GM23338 (cell line): Measurements from ENCODE around the gene SSR4. TPM values are rescaled to one million over a fixed set of nuclear protein-coding genes. Genes with fewer than 3 reads are reported as not detected.
A peak's percentile ranks its signal among the peaks of the same experiment; 100 is the strongest.

Experiments used
- ATAC-seq: fragments of 200-7000 bp; cut with Tn5 transposase; 3 replicates; pipeline ENCODE4 v1.9.1; 2020
- DNase-seq: peaks from one replicate; pipeline ENCODE4 v3.0.0-alpha.2; 2015; ENCODE audit warnings: low spot score
- H2AFZ ChIP-seq: fragments of 200-600 bp; sonication (generic); 2 replicates; pipeline ENCODE4 v1.8.0; 2016; ENCODE audit warnings: antibody characterized with exemption, mild to moderate bottlenecking, moderate library complexity
- H3F3A ChIP-seq: fragments of 200-600 bp; sonication (generic); replicated peaks from 2 replicates; pipeline ENCODE4 v1.8.0; 2017; ENCODE audit warnings: antibody characterized with exemption, mixed run types, low read depth
- H3K27ac ChIP-seq: fragments of 200-600 bp; sonication (generic); 2 replicates; pipeline ENCODE4 v1.6.1; 2016; ENCODE audit warnings: low read depth
- H3K27me3 ChIP-seq: fragments of 200-600 bp; sonication (generic); 2 replicates; pipeline ENCODE4 v1.8.0; 2016; ENCODE audit warnings: mild to moderate bottlenecking, mixed run types, moderate library complexity; ENCODE audit not compliant: insufficient read depth
- H3K36me3 ChIP-seq: fragments of 200-600 bp; sonication (generic); 2 replicates; pipeline ENCODE4 v1.8.0; 2016; ENCODE audit warnings: mild to moderate bottlenecking; ENCODE audit not compliant: insufficient read depth
- H3K4me1 ChIP-seq: fragments of 200-600 bp; sonication (generic); 2 replicates; pipeline ENCODE4 v1.8.0; 2016; ENCODE audit warnings: mild to moderate bottlenecking, moderate library complexity; ENCODE audit not compliant: insufficient read depth
- H3K4me2 ChIP-seq: fragments of 200-600 bp; sonication (generic); 2 replicates; pipeline ENCODE4 v1.7.1; 2017; ENCODE audit warnings: mixed run types
- H3K4me3 ChIP-seq: fragments of 200-600 bp; sonication (generic); 2 replicates; pipeline ENCODE4 v1.6.1; 2016; ENCODE audit warnings: mixed run types
- H3K79me2 ChIP-seq: fragments of 200-600 bp; sonication (generic); replicated peaks from 2 replicates; pipeline ENCODE4 v1.8.0; 2017; ENCODE audit warnings: mild to moderate bottlenecking; ENCODE audit not compliant: insufficient read depth
- H3K9me2 ChIP-seq: fragments of 200-600 bp; sonication (generic); 2 replicates; pipeline ENCODE4 v1.8.0; 2017; ENCODE audit not compliant: insufficient read depth
- H4K20me1 ChIP-seq: fragments of 200-600 bp; sonication (generic); replicated peaks from 2 replicates; pipeline ENCODE4 v1.8.0; 2017; ENCODE audit warnings: mild to moderate bottlenecking; ENCODE audit not compliant: insufficient read depth
- H3K27ac Mint-ChIP-seq: 2 replicates; pipeline ENCODE4 v1.8.0; 2020; ENCODE audit warnings: inconsistent platforms, mild to moderate bottlenecking, moderate library complexity, mixed read lengths
- H3K27me3 Mint-ChIP-seq: 3 replicates; pipeline ENCODE4 v1.8.0; 2022; ENCODE audit warnings: low read depth, mild to moderate bottlenecking, moderate library complexity, mixed read lengths, inconsistent platforms; ENCODE audit not compliant: insufficient read depth, poor library complexity
- H3K36me3 Mint-ChIP-seq: 3 replicates; pipeline ENCODE4 v1.8.0; 2021; ENCODE audit warnings: low read depth, mild to moderate bottlenecking, inconsistent platforms, moderate library complexity, mixed read lengths
- H3K4me1 Mint-ChIP-seq: 3 replicates; pipeline ENCODE4 v1.8.0; 2020; ENCODE audit warnings: mild to moderate bottlenecking, inconsistent platforms, mixed read lengths
- H3K4me3 Mint-ChIP-seq: 3 replicates; pipeline ENCODE4 v1.8.0; 2021; ENCODE audit warnings: moderate library complexity, mild to moderate bottlenecking, inconsistent platforms, mixed read lengths
- H3K9me3 Mint-ChIP-seq: 3 replicates; pipeline ENCODE4 v1.8.0; 2020; ENCODE audit warnings: moderate library complexity, mild to moderate bottlenecking, inconsistent platforms, mixed read lengths
- JUNB ChIP-seq: IDR thresholded peaks from one replicate; pipeline ENCODE4 v1.6.1; 2016; ENCODE audit warnings: antibody characterized with exemption; ENCODE audit not compliant: unreplicated experiment
- REST ChIP-seq: IDR thresholded peaks from one replicate; pipeline ENCODE4 v1.6.1; 2018; ENCODE audit warnings: antibody characterized with exemption; ENCODE audit not compliant: unreplicated experiment
- ZNF331 ChIP-seq: fragments of 250-450 bp; sonication (Bioruptor Pico); IDR thresholded peaks from 2 replicates; pipeline ENCODE4 v1.5.0; 2020; ENCODE audit warnings: low read depth, mild to moderate bottlenecking, moderate library complexity
- ZNF462 ChIP-seq: fragments of 250-450 bp; sonication (Bioruptor Pico); IDR thresholded peaks from 2 replicates; pipeline ENCODE4 v1.5.0; 2020; ENCODE audit warnings: mild to moderate bottlenecking, moderate library complexity
- polyA plus RNA-seq: library from polyadenylated mRNA; unstranded; fragments of >200 nt; fragmentation: Nextera tagmentation; extraction: Ambion mirVana; gene quantifications from 2 replicates; pipeline ENCODE4 v1.2.1, GENCODE V29; 2016
- total RNA-seq: library from RNA; depleted of rRNA; stranded (reverse); fragments of >200 nt; shearing (Covaris generic); gene quantifications from 2 replicates; pipeline ENCODE4 v1.2.3, GENCODE V29; 2014
- TF ChIP-seq, protein P1 (sequence below), 2 experiments: fragments of 200-600 bp in 1 of 2; sonication (generic) in 1 of 2; conservative IDR thresholded peaks; 2 replicates each; pipeline versions ENCODE4 v1.5.1 to v1.6.1; 2016 to 2017; ENCODE audit warnings: antibody characterized with exemption in 2 of 2, low read depth in 2 of 2, mild to moderate bottlenecking in 2 of 2, moderate library complexity in 1 of 2

SSR4 gene
- total and polyA plus RNA-seq, 2 experiments from 2014 or later = 107 to 352 TPM

GRCh38 chrX:153832728-153833127 is 38.3 kb downstream of the SSR4 start (continued):
- TF ChIP-seq REST = peak; percentile 78

DNA sequence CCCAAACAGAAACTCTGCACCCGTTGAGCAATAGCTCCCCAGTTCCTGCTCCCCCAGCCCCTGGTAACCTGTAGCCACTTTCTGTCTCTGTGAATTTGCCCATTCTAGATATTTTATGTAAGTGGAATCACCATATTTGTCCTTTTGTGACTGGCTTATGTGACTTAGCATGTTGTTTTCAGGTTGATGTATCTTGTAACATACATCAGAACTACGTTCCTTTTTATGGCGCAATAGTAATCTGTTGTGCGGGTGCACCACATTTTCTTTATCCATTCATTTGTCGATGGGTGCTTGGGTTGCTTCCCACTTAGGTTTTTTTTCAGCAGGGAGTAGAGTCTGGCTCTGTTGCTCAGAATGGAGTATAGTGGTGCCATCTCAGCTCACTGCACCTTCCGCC is 42.5 kb downstream of the SSR4 start:
- Mint-ChIP-seq H3K4me1 (peaks cover 27% of the 10 kb centered on the region), H3K4me3 (no peak overlapping the region), H3K27ac (no peak overlapping the region), H3K36me3 (peaks cover 6% of the 10 kb centered on the region; the same call in 1 of the 3 replicates), H3K27me3 (peaks cover 6% of the 10 kb centered on the region), H3K9me3 (no peaks in the 10 kb centered on the region)
- Histone ChIP-seq H3K27me3 (no peaks in the 10 kb centered on the region), H2AFZ (no peak overlapping the region), H3K4me2 (no peak overlapping the region), H4K20me1 (no peaks in the 10 kb centered on the region), H3K4me3 (no peak overlapping the region), H3K9me2 (no peaks in the 10 kb centered on the region), H3K27ac (no peak overlapping the region), H3K79me2 (no peaks in the 10 kb centered on the region), H3K4me1 (peaks cover 15% of the 10 kb centered on the region), H3F3A (no peaks in the 10 kb centered on the region), H3K36me3 (no peaks in the 10 kb centered on the region)
- TF ChIP-seq ZNF331 = no peak
- no peak for TF ChIP-seq JUNB
- TF ChIP-seq, protein P1, sequence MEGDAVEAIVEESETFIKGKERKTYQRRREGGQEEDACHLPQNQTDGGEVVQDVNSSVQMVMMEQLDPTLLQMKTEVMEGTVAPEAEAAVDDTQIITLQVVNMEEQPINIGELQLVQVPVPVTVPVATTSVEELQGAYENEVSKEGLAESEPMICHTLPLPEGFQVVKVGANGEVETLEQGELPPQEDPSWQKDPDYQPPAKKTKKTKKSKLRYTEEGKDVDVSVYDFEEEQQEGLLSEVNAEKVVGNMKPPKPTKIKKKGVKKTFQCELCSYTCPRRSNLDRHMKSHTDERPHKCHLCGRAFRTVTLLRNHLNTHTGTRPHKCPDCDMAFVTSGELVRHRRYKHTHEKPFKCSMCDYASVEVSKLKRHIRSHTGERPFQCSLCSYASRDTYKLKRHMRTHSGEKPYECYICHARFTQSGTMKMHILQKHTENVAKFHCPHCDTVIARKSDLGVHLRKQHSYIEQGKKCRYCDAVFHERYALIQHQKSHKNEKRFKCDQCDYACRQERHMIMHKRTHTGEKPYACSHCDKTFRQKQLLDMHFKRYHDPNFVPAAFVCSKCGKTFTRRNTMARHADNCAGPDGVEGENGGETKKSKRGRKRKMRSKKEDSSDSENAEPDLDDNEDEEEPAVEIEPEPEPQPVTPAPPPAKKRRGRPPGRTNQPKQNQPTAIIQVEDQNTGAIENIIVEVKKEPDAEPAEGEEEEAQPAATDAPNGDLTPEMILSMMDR (conservative IDR thresholded peaks at IDR 0.05; ENCODE audit: low read depth in 2 of 2) = no peak
- DNase-seq (no peak), ATAC-seq (no peak)

GRCh38 chrX:153844509-153845082 is 50.1 kb downstream of the SSR4 start:
- DNase-seq = peak; percentile 77
- Mint-ChIP-seq H3K27me3 (peaks cover 5% of the 10 kb centered on the region), H3K36me3 (peaks cover 3% of the 10 kb centered on the region; the same call in 1 of the 3 replicates), H3K4me1 (peaks cover 48% of the 10 kb centered on the region), H3K4me3 (peak overlapping the region; percentile 49), H3K9me3 (no peaks in the 10 kb centered on the region; the same call in 2 of the 3 replicates), H3K27ac (peak overlapping the region; percentile 94)
- ATAC-seq = peak; percentile 63
- H3F3A ChIP-seq = no peaks in the 10 kb centered on the region; the same call in 1 of the 2 replicates
- H3K36me3 ChIP-seq = no peaks in the 10 kb centered on the region
- TF ChIP-seq ZNF462 (CRISPR knock-in tag) = peak; percentile 76
- TF ChIP-seq, protein P1 (conservative IDR thresholded peaks at IDR 0.05; ENCODE audit: low read depth in 2 of 2) = no peak
- peaks cover 33% of the 10 kb centered on the region for H3K4me1 ChIP-seq
- H3K27ac ChIP-seq = peak overlapping the region; percentile 97
- H3K4me3 ChIP-seq = peak overlapping the region; percentile 38
- no peaks in the 10 kb centered on the region for H3K27me3 ChIP-seq
- no peaks in the 10 kb centered on the region for H3K9me2 ChIP-seq
- no peaks in the 10 kb centered on the region for H4K20me1 ChIP-seq
- H3K4me2 ChIP-seq = peak overlapping the region; percentile 68
- no peak overlapping the region for H2AFZ ChIP-seq
- no peaks in the 10 kb centered on the region for H3K79me2 ChIP-seq
